Hippocampal formation (tissue), 2 donors: ENCODE measurements around the gene SLC1A2.

Experiments used
- DNase-seq, 2 donors: peaks; one replicate each; lab custom pipeline; 2025; lab: John Stamatoyannopoulos, UW

Gene SLC1A2

GRCh38 chr11:35376118-35376510, 43.2 kb downstream of the SLC1A2 start:
- no peak for DNase-seq

- no peak for DNase-seq
These were observed 43.8 kb downstream of the SLC1A2 start for GRCh38 chr11:35375332-35376117.

- no peak for DNase-seq
These were observed 45.9 kb downstream of the SLC1A2 start for GRCh38 chr11:35373284-35373933.

- no peak for DNase-seq
These were observed 46.6 kb downstream of the SLC1A2 start for GRCh38 chr11:35372565-35373283.

- no peak for DNase-seq
These were observed 51.9 kb downstream of the SLC1A2 start for GRCh38 chr11:35367491-35367890.

GRCh38 chr11:35366798-35367197, 52.6 kb downstream of the SLC1A2 start:
- DNase-seq: no peak

GRCh38 chr11:35365961-35366360, 53.4 kb downstream of the SLC1A2 start:
- DNase-seq: no peak

- no peak for DNase-seq
These were observed 54.0 kb downstream of the SLC1A2 start for GRCh38 chr11:35365395-35365794.

- DNase-seq: no peak
These were observed 55.2 kb downstream of the SLC1A2 start for GRCh38 chr11:35363854-35364780.

GRCh38 chr11:35363246-35363801, 56.0 kb downstream of the SLC1A2 start:
- peak in 1 of 2 donors; percentile 20 for DNase-seq

- no peak for DNase-seq
These were observed 56.8 kb downstream of the SLC1A2 start for GRCh38 chr11:35362521-35362980.

- no peak for DNase-seq
These were observed 59.3 kb downstream of the SLC1A2 start for GRCh38 chr11:35360055-35360530.

- DNase-seq: no peak
These were observed 59.9 kb downstream of the SLC1A2 start for GRCh38 chr11:35359321-35360054.

GRCh38 chr11:35358391-35358790, 61.0 kb downstream of the SLC1A2 start:
- no peak for DNase-seq

- no peak for DNase-seq
These were observed 61.4 kb downstream of the SLC1A2 start for GRCh38 chr11:35357923-35358322.

- no peak for DNase-seq
These were observed 64.1 kb downstream of the SLC1A2 start for GRCh38 chr11:35355102-35355749.

GRCh38 chr11:35354644-35355043, 64.7 kb downstream of the SLC1A2 start:
- no peak for DNase-seq

- no peak for DNase-seq
These were observed 67.1 kb downstream of the SLC1A2 start for GRCh38 chr11:35352077-35352888.

GRCh38 chr11:35349897-35350296, 69.5 kb downstream of the SLC1A2 start:
- DNase-seq: no peak
